Activated CD8-positive, alpha-beta memory T cell treated with anti-CD3 and anti-CD28 coated beads, Interleukin-2, amount 10 ng/mL, durations not matched to agents 7 days and 5 days (primary cell): ENCODE measurements around the gene ADARB2. TPM values are rescaled to one million over a fixed set of nuclear protein-coding genes. Genes with fewer than 3 reads are reported as not detected.

ENCODE experiments used
- ATAC-seq: fragments of 150-1000 bp; cut with Tn5 transposase; one replicate; pipeline ENCODE4 v1.10.0; 2021; ENCODE audit warnings: moderate library complexity
- CTCF ChIA-PET: fragments of 350-600 bp; sonication (Branson Sonifier 250); formaldehyde crosslinking; loops from one replicate; lab custom pipeline; 2021; ENCODE audit warnings: antibody characterized with exemption; lab: Charles Lee
- DNase-seq: peaks from one replicate; pipeline ENCODE4 v3.0.0-alpha.2; 2020
- H3K27ac Mint-ChIP-seq: one replicate; pipeline ENCODE4 v1.8.0; 2021; ENCODE audit warnings: mild to moderate bottlenecking, mixed read lengths
- H3K27me3 Mint-ChIP-seq: one replicate; pipeline ENCODE4 v1.8.0; 2021; ENCODE audit warnings: mixed read lengths
- H3K36me3 Mint-ChIP-seq: one replicate; pipeline ENCODE4 v1.8.0; 2021; ENCODE audit warnings: mild to moderate bottlenecking, mixed read lengths
- H3K4me1 Mint-ChIP-seq: one replicate; pipeline ENCODE4 v1.8.0; 2021; ENCODE audit warnings: mixed read lengths
- H3K4me3 Mint-ChIP-seq: one replicate; pipeline ENCODE4 v1.8.0; 2021; ENCODE audit warnings: mild to moderate bottlenecking, moderate library complexity, mixed read lengths
- H3K9me3 Mint-ChIP-seq: one replicate; pipeline ENCODE4 v1.8.0; 2022; ENCODE audit warnings: low read depth, mixed read lengths
- total RNA-seq, 2 experiments: library from RNA; stranded (reverse); gene quantifications; one replicate each; pipeline ENCODE4 v1.2.3, GENCODE V29; 2021

The ADARB2 gene
- total RNA-seq, 2 experiments from 2014 or later, result not detected

DNA sequence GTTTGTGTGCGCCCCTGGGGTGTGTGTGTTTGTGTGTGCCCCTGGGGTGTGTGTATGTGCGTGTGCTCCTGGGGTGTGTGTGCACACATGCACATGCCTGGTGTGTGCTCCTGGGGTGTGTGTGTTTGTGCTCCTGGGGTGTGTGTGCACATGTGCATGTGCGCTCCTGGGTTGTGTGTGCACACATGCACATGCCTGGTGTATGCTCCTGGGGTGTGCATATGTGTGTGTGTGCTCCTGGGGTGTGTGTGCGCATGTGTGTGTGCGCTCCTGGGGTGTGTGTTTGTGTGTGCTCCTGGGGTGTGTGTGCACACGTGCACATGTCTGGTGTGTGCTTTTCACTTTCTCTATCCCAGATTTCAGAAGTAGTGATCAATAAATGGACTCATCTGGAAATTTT, 360.1 kb downstream of the ADARB2 start:
- Mint-ChIP-seq H3K4me3 (no peak overlapping the region), H3K9me3 (peaks cover 4% of the 10 kb centered on the region), H3K4me1 (no peaks in the 10 kb centered on the region), H3K27ac (no peak overlapping the region), H3K36me3 (no peaks in the 10 kb centered on the region), H3K27me3 (peaks cover 24% of the 10 kb centered on the region)
- CTCF ChIA-PET, result no interaction called here
- no peak for DNase-seq
- ATAC-seq, result no peak

DNA sequence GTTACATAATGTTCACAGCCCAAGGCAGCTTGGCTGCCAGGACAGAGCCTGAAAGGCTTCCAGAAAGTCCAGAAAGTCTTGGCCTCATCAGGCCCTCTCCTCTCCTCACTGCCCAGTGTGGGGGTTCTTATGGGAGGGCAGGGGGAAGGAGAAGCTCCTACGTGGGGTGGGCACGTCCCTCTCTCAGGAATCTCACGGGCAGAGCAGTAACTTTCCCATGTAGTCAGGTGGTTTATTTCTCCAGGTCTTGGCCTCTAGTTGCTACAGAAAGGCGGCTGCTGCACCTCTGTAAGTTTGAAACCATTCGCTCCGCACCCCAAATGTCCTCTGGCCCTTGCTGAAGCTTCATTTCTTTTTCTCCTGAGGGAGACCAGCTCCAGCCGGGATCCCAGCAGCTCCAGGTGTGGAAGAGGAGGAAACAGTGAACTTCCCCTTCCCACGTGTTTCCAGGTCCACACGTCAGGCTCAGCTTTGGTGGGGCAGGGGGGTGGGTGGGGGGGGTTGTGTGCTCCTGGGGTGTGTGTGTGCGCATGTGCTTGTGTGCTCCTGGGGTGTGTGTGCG, 360.9 kb downstream of the ADARB2 start:
- CTCF ChIA-PET, result no interaction called here
- Mint-ChIP-seq H3K9me3 (peaks cover 4% of the 10 kb centered on the region), H3K4me3 (no peak overlapping the region), H3K27ac (no peak overlapping the region), H3K36me3 (no peaks in the 10 kb centered on the region), H3K4me1 (no peaks in the 10 kb centered on the region), H3K27me3 (peaks cover 26% of the 10 kb centered on the region)
- DNase-seq (no peak), ATAC-seq (no peak)

DNA sequence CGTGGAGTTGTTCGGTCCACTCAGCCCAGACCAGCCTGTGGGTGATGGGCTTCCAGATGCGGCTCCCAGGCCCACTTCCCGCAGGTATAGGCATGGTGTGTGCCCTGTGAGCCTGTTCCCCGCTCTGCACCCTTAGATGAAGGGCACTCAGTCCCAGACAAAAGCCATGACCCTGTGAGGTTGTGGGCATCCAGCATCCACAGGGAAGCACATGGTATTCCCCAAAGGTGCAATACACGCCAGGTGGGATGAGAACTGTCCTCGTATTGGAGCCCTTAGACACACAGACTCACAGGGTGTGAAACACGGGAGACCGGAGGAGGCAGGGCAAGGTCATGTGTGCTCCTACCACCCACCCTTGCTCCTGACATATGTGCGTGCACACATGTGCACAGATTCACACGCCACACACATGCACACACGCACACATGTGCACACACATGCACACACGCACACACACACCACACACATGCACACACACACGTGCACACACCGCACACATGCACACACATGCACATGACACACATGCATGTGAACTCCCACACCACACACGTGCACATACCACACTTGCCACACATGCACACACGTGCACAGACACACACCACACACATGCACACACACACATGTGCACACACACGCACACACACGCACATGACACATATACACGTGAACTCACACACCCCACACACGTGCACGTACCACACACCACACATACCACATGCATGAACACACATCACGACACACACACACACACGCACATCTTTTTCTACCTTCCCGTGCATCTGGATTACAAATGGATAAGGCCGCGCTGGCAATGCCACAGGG, 361.8 kb downstream of the ADARB2 start:
- Mint-ChIP-seq H3K36me3 (no peaks in the 10 kb centered on the region), H3K27me3 (peaks cover 20% of the 10 kb centered on the region), H3K27ac (no peak overlapping the region), H3K4me1 (no peaks in the 10 kb centered on the region), H3K9me3 (peaks cover 4% of the 10 kb centered on the region), H3K4me3 (no peak overlapping the region)
- no peak for ATAC-seq
- no peak for DNase-seq
- CTCF ChIA-PET, result no interaction called here

DNA sequence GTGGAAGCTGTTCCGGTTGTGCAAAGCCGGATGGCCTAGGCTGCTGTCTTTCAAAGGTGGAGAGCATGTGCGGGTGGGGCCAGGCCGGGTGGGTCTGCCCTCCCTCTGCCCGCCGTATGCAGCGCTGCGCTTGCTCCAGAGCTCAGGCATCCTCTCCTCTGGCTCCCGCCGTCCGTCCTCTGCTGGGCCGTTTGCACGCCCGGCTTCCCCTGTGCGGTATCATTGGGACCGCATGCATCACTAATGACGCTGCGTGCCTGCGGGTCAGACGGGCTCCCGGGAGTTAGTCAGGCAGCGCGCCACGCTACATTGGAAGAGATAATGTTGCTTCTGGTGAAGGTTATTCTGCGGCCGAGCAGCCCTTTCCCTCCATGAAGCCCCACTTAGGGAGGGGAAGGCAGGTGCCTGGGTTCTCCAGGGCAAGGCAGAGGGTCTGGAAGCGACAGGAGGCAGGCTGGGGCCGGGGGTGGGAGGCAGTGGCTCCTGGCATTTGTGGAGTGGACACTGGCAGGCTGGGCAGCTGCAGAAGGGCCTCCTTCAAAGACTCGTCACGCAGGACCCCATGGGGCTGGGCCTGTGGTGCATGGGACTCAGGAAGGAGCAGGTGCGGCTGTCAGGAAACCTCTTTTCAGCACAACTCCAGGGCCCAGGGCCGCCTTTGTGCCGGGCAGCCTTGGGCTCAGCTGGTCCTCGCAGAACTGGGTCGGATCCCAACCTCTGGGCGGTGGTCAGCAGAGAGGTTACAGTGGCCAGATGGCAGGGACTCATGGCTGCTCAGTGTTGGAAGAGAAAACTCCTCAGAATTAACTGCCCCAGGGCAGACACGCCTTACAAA, 362.6 kb downstream of the ADARB2 start:
- H3K4me3 Mint-ChIP-seq, result no peak overlapping the region
- H3K9me3 Mint-ChIP-seq, result peaks cover 4% of the 10 kb centered on the region
- CTCF ChIA-PET, result no interaction called here
- H3K36me3 Mint-ChIP-seq, result no peaks in the 10 kb centered on the region
- H3K27me3 Mint-ChIP-seq, result peaks cover 17% of the 10 kb centered on the region
- H3K4me1 Mint-ChIP-seq, result no peaks in the 10 kb centered on the region
- no peak overlapping the region for H3K27ac Mint-ChIP-seq
- no peak for ATAC-seq
- DNase-seq, result peak; percentile 27

DNA sequence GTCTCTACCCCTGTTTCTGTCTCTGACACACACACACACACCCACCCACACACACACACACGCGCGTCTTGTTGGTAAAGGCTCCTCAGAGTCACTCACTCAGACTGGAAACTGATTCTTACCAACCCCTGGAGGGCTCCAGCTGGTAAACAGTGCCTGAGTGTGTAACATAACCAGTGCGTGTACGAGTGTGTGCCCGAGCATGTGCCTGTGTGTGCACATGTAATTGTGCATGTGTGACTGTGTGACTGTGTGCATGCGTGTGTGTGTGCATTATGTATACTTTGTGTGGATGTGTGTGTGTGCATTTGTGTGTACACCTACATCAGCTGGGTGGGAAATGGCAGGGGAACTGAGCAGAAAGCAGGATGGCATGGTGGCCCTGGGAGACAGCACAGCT, 364.0 kb downstream of the ADARB2 start:
- ATAC-seq (no peak), DNase-seq (no peak)
- Mint-ChIP-seq H3K27me3 (peaks cover 11% of the 10 kb centered on the region), H3K27ac (no peak overlapping the region), H3K36me3 (no peaks in the 10 kb centered on the region), H3K4me3 (no peak overlapping the region), H3K9me3 (peaks cover 4% of the 10 kb centered on the region), H3K4me1 (no peaks in the 10 kb centered on the region)
- CTCF ChIA-PET, result no interaction called here

DNA sequence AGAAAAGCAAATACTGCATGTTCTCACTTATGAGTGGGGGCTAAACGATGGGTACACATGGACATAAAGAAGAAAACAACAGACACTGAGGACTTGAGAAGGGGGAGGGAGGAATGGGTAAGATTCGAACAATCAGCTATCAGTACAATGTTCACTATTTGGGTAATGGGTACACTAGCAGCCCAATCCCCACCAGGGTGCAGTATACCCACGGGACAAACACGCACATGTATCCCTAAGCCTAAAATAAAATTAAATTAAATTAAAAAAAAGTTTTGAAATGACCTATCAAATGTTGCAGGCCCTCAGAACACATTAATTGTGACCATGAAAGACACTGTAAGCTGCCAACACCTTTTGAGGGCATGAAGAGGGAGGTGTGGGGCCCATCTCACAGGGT, 365.1 kb downstream of the ADARB2 start:
- ATAC-seq, result no peak
- CTCF ChIA-PET, result no interaction called here

DNA sequence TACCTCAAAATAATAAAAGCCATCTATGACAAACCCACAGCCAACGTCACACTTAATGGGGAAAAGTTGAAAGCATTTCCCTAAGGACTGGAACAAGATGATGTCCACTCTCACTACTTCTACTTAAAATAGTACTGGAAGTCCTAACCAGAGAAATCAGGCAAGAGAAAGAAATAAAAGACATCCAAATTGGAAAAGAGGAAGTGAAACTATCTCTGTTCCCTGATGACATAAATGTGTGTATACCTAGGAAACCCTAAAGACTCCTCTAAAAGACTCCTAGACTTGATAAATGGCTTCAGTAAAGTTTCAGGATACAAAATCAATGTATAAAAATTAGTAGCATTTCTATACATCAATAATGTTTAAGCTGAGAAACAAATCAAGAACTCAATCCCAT, 367.0 kb downstream of the ADARB2 start:
- no peaks in the 10 kb centered on the region for H3K36me3 Mint-ChIP-seq
- no peak overlapping the region for H3K27ac Mint-ChIP-seq
- ATAC-seq, result no peak
- H3K4me1 Mint-ChIP-seq, result no peaks in the 10 kb centered on the region
- CTCF ChIA-PET, result no interaction called here
- peaks cover 22% of the 10 kb centered on the region for H3K27me3 Mint-ChIP-seq
- no peak overlapping the region for H3K4me3 Mint-ChIP-seq
- H3K9me3 Mint-ChIP-seq, result no peaks in the 10 kb centered on the region
- DNase-seq, result no peak

More for the DNA sequence above, 365.1 kb downstream of the ADARB2 start:
- DNase-seq, result no peak
- no peak overlapping the region for H3K27ac Mint-ChIP-seq
- H3K4me3 Mint-ChIP-seq, result no peak overlapping the region
- peaks cover 11% of the 10 kb centered on the region for H3K27me3 Mint-ChIP-seq
- no peaks in the 10 kb centered on the region for H3K4me1 Mint-ChIP-seq
- H3K36me3 Mint-ChIP-seq, result no peaks in the 10 kb centered on the region
- H3K9me3 Mint-ChIP-seq, result peaks cover 4% of the 10 kb centered on the region

DNA sequence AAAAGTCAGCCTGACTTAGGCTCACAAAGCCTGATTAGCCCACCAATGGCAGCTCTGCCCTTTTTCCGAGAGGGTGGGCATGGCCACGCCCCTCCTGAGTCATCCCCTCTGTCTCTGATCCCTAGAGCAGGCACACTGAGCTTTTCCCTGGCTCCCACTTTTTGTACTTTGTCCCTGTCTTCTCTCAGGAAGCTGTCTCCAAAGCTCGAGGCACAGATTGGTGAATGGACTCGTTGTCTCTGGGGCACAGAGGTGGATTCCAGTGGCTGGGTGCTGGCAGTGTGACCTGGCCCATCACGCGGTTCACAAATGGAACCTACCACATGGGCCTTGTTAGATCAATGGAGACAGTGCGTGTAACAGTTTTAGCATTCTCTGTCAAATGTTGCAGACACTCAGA, 367.7 kb downstream of the ADARB2 start:
- Mint-ChIP-seq H3K27ac (no peak overlapping the region), H3K4me1 (no peaks in the 10 kb centered on the region), H3K36me3 (no peaks in the 10 kb centered on the region), H3K4me3 (no peak overlapping the region), H3K27me3 (peaks cover 25% of the 10 kb centered on the region), H3K9me3 (no peaks in the 10 kb centered on the region)
- CTCF ChIA-PET, result interaction anchor here (1.1 to 1.2 kb wide), 2 partner anchors 52 to 260 kb away, joined by 3 to 5 read pairs; no protein-coding TSS in a partner anchor
- ATAC-seq (no peak), DNase-seq (peak; percentile 15)

DNA sequence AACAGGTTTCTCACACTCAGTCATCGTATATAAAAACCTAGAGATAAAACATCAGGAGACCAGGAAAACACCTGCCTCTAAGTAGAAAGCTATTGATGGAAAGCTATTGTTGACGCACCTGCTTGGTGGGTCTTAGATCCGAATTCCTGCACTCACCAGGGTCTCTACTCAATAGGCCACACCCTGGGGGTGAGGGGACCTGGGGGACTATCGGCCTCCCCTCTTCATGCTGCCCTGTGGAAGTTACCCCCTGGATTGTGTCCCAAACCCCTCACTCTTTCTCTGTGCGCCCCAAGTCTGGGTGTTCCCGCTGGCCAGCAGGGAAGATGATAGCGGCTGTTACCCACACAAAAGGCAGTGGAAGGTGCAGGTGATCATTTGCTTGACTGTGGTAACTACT, 368.1 kb downstream of the ADARB2 start:
- DNase-seq, result peak; percentile 3
- no peaks in the 10 kb centered on the region for H3K9me3 Mint-ChIP-seq
- H3K4me3 Mint-ChIP-seq, result no peak overlapping the region
- ATAC-seq, result no peak
- H3K4me1 Mint-ChIP-seq, result no peaks in the 10 kb centered on the region
- no peak overlapping the region for H3K27ac Mint-ChIP-seq
- no peaks in the 10 kb centered on the region for H3K36me3 Mint-ChIP-seq
- peaks cover 26% of the 10 kb centered on the region for H3K27me3 Mint-ChIP-seq
- CTCF ChIA-PET, result interaction anchor here (0.7 to 1.2 kb wide), 4 partner anchors 15 to 259 kb away, joined by 3 to 5 read pairs (median 4); no protein-coding TSS in a partner anchor

DNA sequence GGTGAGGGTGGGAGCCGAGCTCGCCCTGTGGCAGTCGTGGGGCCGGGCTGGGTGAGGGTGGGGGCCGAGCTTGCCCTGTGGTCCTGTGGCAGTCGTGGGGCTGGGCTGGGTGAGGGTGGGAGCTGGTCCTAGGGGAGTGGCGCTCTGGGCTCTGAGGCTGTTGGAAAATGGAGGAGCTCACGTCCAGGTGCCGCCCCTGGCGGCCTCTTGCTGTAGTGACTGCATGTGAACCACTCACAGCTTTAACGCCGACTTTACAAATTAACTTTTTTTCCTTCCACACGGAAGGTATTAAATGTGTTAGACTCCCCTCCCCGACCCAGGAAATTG, 368.5 kb downstream of the ADARB2 start:
- CTCF ChIA-PET, result interaction anchor here (0.7 to 1.2 kb wide), 4 partner anchors 15 to 259 kb away, joined by 3 to 5 read pairs (median 4); no protein-coding TSS in a partner anchor
- ATAC-seq (peak; percentile 61), DNase-seq (peak; percentile 41)
- H3K9me3 Mint-ChIP-seq, result no peaks in the 10 kb centered on the region
- no peaks in the 10 kb centered on the region for H3K36me3 Mint-ChIP-seq
- no peaks in the 10 kb centered on the region for H3K4me1 Mint-ChIP-seq
- peaks cover 28% of the 10 kb centered on the region for H3K27me3 Mint-ChIP-seq
- H3K4me3 Mint-ChIP-seq, result no peak overlapping the region
- H3K27ac Mint-ChIP-seq, result no peak overlapping the region

DNA sequence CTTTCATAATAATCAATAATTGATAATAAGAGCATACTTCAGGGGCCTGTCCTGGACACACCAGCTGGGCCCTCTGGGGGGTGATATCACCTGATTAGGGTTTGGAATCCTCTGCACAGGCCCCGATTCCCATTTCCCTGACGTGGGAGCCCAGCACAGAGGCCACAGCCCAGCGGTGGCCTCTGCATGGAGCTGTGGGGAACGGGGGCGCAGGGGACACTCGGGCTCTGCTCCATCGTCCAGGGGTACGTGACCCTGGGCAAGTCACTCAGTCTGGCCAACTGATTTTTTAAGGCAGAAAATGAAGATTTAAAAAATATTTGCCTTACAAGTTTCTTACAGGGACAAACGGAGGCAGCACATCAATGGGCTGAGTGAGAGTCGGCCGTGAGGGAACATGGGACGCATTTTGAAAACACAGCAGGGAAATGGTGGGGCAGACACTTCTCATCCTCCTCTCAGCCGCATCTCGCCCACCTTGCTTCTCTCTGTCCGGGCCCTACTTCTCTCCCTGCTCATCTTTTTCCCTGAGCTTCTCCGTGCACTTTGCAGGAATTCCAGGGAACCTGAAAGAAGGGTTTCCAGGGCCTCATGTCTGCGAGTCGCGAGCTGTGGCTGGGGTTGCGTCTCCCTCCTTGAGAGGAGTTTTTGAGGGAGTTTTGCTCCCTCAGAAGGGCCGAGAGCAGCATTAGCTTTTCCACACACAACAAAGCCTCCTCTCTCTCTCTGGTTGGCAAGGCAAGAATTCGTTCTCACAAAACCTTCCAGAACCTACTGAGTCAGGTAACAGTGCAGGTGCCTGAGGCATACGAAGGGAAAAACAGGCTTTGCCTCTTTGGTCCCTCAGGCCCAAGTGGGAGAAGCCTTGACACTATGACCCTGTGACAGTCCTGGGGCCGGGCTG, 369.1 kb downstream of the ADARB2 start:
- CTCF ChIA-PET, result interaction anchor here (0.7 to 1.2 kb wide), 5 partner anchors 13 to 258 kb away, joined by 3 to 5 read pairs (median 3); no protein-coding TSS in a partner anchor
- ATAC-seq (no peak), DNase-seq (no peak)
- Mint-ChIP-seq H3K4me3 (no peak overlapping the region), H3K4me1 (no peaks in the 10 kb centered on the region), H3K9me3 (no peaks in the 10 kb centered on the region), H3K36me3 (no peaks in the 10 kb centered on the region), H3K27me3 (peaks cover 28% of the 10 kb centered on the region), H3K27ac (no peak overlapping the region)

DNA sequence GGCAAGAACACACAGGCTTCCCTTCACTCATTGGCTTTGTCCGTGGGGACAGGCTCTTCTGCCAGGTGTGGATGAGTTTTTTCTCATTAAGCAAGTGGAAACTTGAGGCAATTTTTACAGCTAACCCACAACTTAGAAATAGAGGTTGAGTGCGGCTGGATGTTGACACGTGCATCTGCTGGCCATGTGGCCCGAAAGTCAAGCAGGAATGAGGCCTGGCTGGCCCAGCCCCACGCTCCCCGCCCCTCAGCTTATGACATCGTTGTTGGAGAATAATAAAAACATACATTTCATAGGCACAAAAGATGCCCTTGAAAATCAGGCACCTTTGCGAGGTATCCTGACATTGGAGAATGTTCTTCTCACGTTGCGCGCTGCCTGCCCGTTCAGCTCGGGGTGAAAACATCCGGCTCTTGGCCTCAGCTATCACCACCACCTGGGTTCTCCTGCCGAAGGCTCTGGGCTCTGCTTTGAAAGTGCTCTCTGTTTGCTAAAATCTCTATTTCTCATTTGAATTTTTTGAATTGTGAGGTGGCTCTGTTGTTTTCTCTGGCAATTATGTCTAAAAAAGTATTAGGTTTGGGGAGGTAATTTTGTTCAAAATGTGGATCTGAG, 370.4 kb downstream of the ADARB2 start:
- CTCF ChIA-PET, result no interaction called here
- no peaks in the 10 kb centered on the region for H3K36me3 Mint-ChIP-seq
- DNase-seq, result no peak
- peaks cover 30% of the 10 kb centered on the region for H3K27me3 Mint-ChIP-seq
- ATAC-seq, result no peak
- no peak overlapping the region for H3K27ac Mint-ChIP-seq
- H3K9me3 Mint-ChIP-seq, result no peaks in the 10 kb centered on the region
- H3K4me3 Mint-ChIP-seq, result no peak overlapping the region
- no peaks in the 10 kb centered on the region for H3K4me1 Mint-ChIP-seq
